Psoas muscle (tissue), 8 donors: ENCODE data around the gene UBE3C. TPM values are rescaled to one million over a fixed set of nuclear protein-coding genes. Genes with fewer than 3 reads are reported as not detected.
"Not testable (repeated sequence)": the region's sequence is repeated elsewhere in the genome, so short reads cannot be mapped to it uniquely, and the experiment has no call there.

Experiments used
- ATAC-seq, 4 donors: fragments of 200-7000 bp; cut with Tn5 transposase; one replicate each; pipeline ENCODE4 v1.9.1; 2020; ENCODE audit warnings: moderate library complexity in 3 of 4, mild to moderate bottlenecking in 2 of 4
- DNase-seq, 2 donors: peaks; one replicate each; pipeline ENCODE4 v3.0.0-alpha.2; 2020
- H3K27ac ChIP-seq: fragments of 200-600 bp; one replicate; pipeline ENCODE4 v1.8.0; 2022
- H3K27me3 ChIP-seq, 3 donors: fragments of 200-600 bp in 1 of 3; one replicate each; pipeline versions ENCODE4 v1.6.1 to v1.8.0; 2013 to 2022; ENCODE audit warnings: low read length in 2 of 3, mild to moderate bottlenecking in 2 of 3, moderate library complexity in 1 of 3; ENCODE audit not compliant: insufficient read depth in 3 of 3
- H3K36me3 ChIP-seq, 2 donors: fragments of 200-600 bp in 1 of 2; one replicate each; pipeline versions ENCODE4 v1.6.1 to v1.8.0; 2013 to 2022; ENCODE audit warnings: low read depth in 1 of 2, mild to moderate bottlenecking in 1 of 2, moderate library complexity in 1 of 2; ENCODE audit not compliant: insufficient read depth in 1 of 2
- H3K4me1 ChIP-seq: fragments of 200-600 bp; one replicate; pipeline ENCODE4 v1.8.0; 2022
- H3K4me3 ChIP-seq: fragments of 200-600 bp; one replicate; pipeline ENCODE4 v1.8.0; 2022; ENCODE audit warnings: mild to moderate bottlenecking
- H3K9me3 ChIP-seq: fragments of 200-600 bp; one replicate; pipeline ENCODE4 v1.8.0; 2022
- CTCF ChIP-seq: fragments of 200-600 bp; IDR thresholded peaks from one replicate; pipeline ENCODE4 v1.8.0; 2022; ENCODE audit warnings: antibody characterized with exemption
- WGBS, 3 donors: extraction: QIAGEN DNeasy Blood & Tissue Kit; methylation state at CpG; one replicate each; pipeline versions ENCODE4 v1.1.6 to v1.1.7; 2013; 5-methylcytosine and 5-hydroxymethylcytosine counted together
- intact Hi-C, 2 donors: fragments of 100-400 bp; cut with DNase I; formaldehyde crosslinking; loops; one replicate each; pipeline versions ENCODE4 v1.11.0 to v1.14.2; 2022
- polyA plus RNA-seq, 3 donors: library from polyadenylated mRNA; stranded (reverse); fragments of 200-250 nt; gene quantifications; one replicate each; pipeline ENCODE4 v1.2.3, GENCODE V29; 2013
- total RNA-seq, 4 donors: library from RNA; stranded (reverse); fragmentation: NEBNext Ultra II Directional in 2 of 4; extraction: Animal tissue kit (Norgen Biotek cat#: 25700) in 2 of 4; gene quantifications; one replicate each; pipeline versions ENCODE4 v1.2.1 to v1.2.4, GENCODE V29; 2021 to 2023
- donor health status: healthy with polysubstance abuse.
- donor health status: DM: no; HTN: no; CAD: no; lungs with moderate emphysema.
- donor health status: Bipolar disorder and iron deficiency.
- donor health status: healthy.
- donor health status: DM: yes; HTN: yes; CAD: no.
- donor health status: DM: no; HTN: no; CAD: no.
- donor health status: DM: no; HTN: no; CAD: no.
- donor health status: DM: yes; HTN: yes; CAD: no.

The UBE3C gene
- total and polyA plus RNA-seq, 7 donors = 31.9 to 94.2 (median 60.2) TPM

- peak overlapping the region; percentile 54 for H3K27ac ChIP-seq
Observed at GRCh38 chr7:157272351-157273207, 133.9 kb downstream of the UBE3C start.

GRCh38 chr7:157273208-157274093 is 134.7 kb downstream of the UBE3C start:
- peak; percentile 97 for TF ChIP-seq CTCF
- 16 to 22% (median 19%) methylated on average over 23 of the region's 23 CpGs for WGBS, 3 donors
- Histone ChIP-seq H3K27ac (peak overlapping the region; percentile 42), H3K36me3 (peaks cover 0 to 28% of the 10 kb centered on the region in 2 donors), H3K27me3 (peaks cover 0 to 6% (median 0%) of the 10 kb centered on the region in 3 donors), H3K4me1 (peaks cover 11% of the 10 kb centered on the region), H3K9me3 (no peaks in the 10 kb centered on the region), H3K4me3 (no peak overlapping the region)
- intact Hi-C loops = loop anchor here (10.0 kb wide), 2 partner anchors 61 to 131 kb away; partner anchors contain the start of gene DNAJB6 (in 1 of the 2)
- ATAC-seq (peak; percentile 82 to 88 (median 86)), DNase-seq (peak; percentile 71 to 84)

More at GRCh38 chr7:157272351-157273207, 133.9 kb downstream of the UBE3C start:
- Histone ChIP-seq H3K4me1 (peaks cover 11% of the 10 kb centered on the region), H3K27me3 (no peaks in the 10 kb centered on the region), H3K36me3 (peaks cover 0 to 36% of the 10 kb centered on the region in 2 donors), H3K9me3 (no peaks in the 10 kb centered on the region), H3K4me3 (no peak overlapping the region)
- no peak for TF ChIP-seq CTCF
- intact Hi-C loops = loop anchor here (10.0 kb wide), 2 partner anchors 62 to 132 kb away; partner anchors contain the start of gene DNAJB6 (in 1 of the 2)
- DNase-seq = no peak
- 64 to 75% (median 66%) methylated on average over 24 of the region's 24 CpGs for WGBS, 3 donors
- peak in 2 of 4 donors; percentile 19 to 22 for ATAC-seq

GRCh38 chr7:157274094-157274634 is 135.4 kb downstream of the UBE3C start:
- Histone ChIP-seq H3K4me1 (peaks cover 11% of the 10 kb centered on the region), H3K36me3 (peaks cover 0 to 21% of the 10 kb centered on the region in 2 donors), H3K27me3 (peaks cover 0 to 13% (median 6%) of the 10 kb centered on the region in 3 donors)
- ATAC-seq, H3K9me3 ChIP-seq, H3K4me3 ChIP-seq, DNase-seq, H3K27ac ChIP-seq: not testable (repeated sequence)
- WGBS, 3 donors = 83 to 86% (median 85%) methylated on average over 10 of the region's 10 CpGs
- intact Hi-C loops = loop anchor here (10.0 kb wide), 2 partner anchors 61 to 131 kb away; partner anchors contain the start of gene DNAJB6 (in 1 of the 2)

- TF ChIP-seq CTCF = no peak
- intact Hi-C loops = loop anchor here (10.0 kb wide), 2 partner anchors 60 to 130 kb away; partner anchors contain the start of gene DNAJB6 (in 1 of the 2)
- no peaks in the 10 kb centered on the region for H3K9me3 ChIP-seq
- H3K4me3 ChIP-seq = no peak overlapping the region
- no peak for ATAC-seq
- H3K27me3 ChIP-seq = peaks cover 0 to 21% (median 6%) of the 10 kb centered on the region in 3 donors
- no peak overlapping the region for H3K27ac ChIP-seq
- H3K4me1 ChIP-seq = peaks cover 11% of the 10 kb centered on the region
- H3K36me3 ChIP-seq = peaks cover 0 to 12% of the 10 kb centered on the region in 2 donors
- DNase-seq = no peak
- 60 to 65% (median 65%) methylated on average over 12 of the region's 12 CpGs for WGBS, 3 donors
Observed at GRCh38 chr7:157274991-157275427, 136.3 kb downstream of the UBE3C start.
